ENCODE results near the gene RAB1B.
"Not testable (repeated sequence)": the region's sequence is repeated elsewhere in the genome, so short reads cannot be mapped to it uniquely, and the experiment has no call there.

Gene RAB1B

DNA sequence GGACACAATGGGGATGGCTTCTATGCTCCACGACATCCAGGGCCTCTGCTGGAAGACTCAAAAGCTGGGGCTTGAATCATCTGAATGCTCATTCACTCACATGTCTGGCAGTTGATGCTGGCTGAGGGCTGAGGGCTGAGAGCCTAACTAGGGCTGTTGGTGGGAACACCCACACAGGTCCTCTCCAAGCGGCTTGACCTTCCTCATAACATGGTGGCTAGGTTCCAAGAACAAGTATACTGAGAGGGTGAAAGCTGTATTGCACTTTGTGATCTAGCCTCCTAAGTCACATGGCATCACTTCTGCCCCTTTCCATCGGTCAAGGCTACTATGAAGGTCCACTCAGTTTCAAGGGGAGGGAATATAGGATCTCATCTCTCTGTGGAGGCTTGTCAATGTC is 30.7 kb downstream of the RAB1B start:
- H3K9me3 Mint-ChIP-seq: no peaks in the 10 kb centered on the region
- H3K4me3 Mint-ChIP-seq: no peak overlapping the region
- H3K36me3 Mint-ChIP-seq (ENCODE audit: low read depth): no peaks in the 10 kb centered on the region
- no peak overlapping the region for H3K27ac Mint-ChIP-seq
- H3K4me1 Mint-ChIP-seq (ENCODE audit: low read depth): peaks cover 5% of the 10 kb centered on the region
- peaks cover 23% of the 10 kb centered on the region for H3K27me3 Mint-ChIP-seq
- intact Hi-C loops (cut with micrococcal nuclease): no loop called here

DNA sequence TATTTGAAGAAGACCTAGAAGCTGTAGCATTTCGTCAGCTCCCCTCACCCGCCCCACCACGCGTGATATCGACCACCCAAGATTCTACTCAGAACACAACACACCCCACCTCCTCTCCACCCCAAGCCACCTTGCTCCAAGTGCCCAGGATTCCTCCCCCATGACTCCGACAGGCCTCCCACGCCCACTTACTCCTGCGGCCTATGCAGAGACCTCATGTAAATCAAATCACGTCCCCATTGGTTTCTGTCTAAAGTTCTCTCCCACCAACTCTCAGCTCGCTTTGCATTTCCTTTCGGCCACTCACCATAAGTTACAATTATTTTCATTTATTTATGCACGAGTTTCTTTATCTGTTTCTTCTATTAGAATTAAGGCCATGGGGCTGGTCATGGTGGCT is 34.2 kb downstream of the RAB1B start:
- peaks cover 16% of the 10 kb centered on the region for H3K27me3 Mint-ChIP-seq
- H3K27ac Mint-ChIP-seq: no peak overlapping the region

DNA sequence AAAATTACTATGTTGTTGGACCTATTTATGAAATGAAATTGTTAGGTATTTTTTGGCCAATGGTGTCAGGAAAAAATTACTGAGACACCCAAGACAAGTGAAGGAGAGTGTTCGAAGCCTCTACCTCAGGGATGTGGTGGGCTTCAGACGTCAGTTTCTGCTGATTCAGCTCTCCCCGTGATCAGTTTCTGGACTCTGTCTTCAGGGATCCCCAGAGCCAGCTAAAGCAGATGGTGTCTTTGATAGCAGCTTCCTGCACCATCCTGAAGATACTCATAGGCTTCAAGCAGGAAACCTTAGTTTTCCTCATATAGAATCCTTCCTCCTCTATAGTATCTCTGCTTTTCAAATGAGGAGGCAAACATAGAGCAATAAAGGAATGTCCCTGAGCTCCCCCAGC is 41.0 kb downstream of the RAB1B start:
- H3K4me3 Mint-ChIP-seq: no peak overlapping the region
- peaks cover 30% of the 10 kb centered on the region for H3K27me3 Mint-ChIP-seq
- intact Hi-C loops (cut with micrococcal nuclease): no loop called here
- H3K36me3 Mint-ChIP-seq (ENCODE audit: low read depth): no peaks in the 10 kb centered on the region
- no peaks in the 10 kb centered on the region for H3K9me3 Mint-ChIP-seq
- H3K4me1 Mint-ChIP-seq (ENCODE audit: low read depth): peaks cover 21% of the 10 kb centered on the region
- no peak overlapping the region for H3K27ac Mint-ChIP-seq

More for the DNA sequence above, 34.2 kb downstream of the RAB1B start:
- Mint-ChIP-seq H3K9me3 (no peaks in the 10 kb centered on the region), H3K4me3 (no peak overlapping the region), H3K36me3 (ENCODE audit: low read depth) (no peaks in the 10 kb centered on the region), H3K4me1 (ENCODE audit: low read depth) (peaks cover 5% of the 10 kb centered on the region)
- intact Hi-C loops (cut with micrococcal nuclease): no loop called here

DNA sequence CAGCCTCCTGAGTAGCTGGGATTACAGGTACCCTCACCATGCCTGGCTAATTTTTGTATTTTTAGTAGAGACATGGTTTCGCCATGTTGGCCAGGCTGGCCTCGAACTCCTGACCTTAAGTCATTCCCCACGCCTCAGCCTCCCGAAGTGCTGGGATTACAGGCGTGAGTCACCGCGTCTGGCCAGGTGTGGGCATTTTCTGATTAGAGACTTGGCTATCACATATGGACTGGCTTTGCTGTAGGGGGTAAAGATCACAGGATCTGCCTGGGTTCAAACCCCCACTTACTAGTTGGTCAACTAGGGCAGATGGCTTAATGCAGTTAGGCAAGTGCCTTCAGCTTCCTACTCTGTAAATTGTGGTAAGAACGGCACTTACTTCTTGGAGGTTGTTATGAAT is 41.9 kb downstream of the RAB1B start:
- Mint-ChIP-seq H3K36me3 (ENCODE audit: low read depth) (no peaks in the 10 kb centered on the region), H3K4me1 (ENCODE audit: low read depth) (peaks cover 25% of the 10 kb centered on the region), H3K27ac (no peak overlapping the region), H3K9me3 (no peaks in the 10 kb centered on the region), H3K4me3 (no peak overlapping the region), H3K27me3 (peaks cover 33% of the 10 kb centered on the region)
- intact Hi-C loops (cut with micrococcal nuclease): loop anchor here (2.0 kb wide), 1 partner anchor 78 kb away; no protein-coding TSS in a partner anchor

DNA sequence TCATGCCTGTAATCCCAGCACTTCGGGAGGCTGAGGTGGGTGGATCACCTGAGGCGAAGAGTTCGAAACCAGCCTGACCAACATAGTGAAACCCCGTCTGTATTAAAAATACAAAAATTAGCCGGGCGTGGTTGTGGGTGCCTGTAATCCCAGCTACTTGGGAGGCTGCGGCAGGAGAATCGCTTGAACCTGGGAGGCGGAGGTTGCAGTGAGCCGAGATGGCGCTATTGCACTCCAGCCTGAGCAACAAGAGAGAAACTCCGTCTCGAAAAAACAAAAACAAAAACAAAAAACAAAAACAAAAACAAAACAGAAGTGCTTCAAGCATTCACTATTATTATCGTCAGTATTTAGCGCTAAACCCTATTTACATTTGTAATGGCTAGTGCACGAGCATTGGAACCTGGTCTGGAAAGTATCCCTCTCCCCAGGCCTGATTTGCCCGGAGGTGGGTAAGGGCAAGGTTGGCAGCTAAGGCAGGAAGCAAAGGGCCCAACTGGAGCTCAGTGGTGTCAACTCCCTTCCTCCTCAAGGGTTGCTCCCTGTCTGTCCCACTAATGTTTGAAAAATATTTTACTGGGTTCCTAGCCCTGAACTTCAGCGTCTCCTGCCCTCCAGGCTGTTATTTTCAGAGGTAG is 42.5 kb downstream of the RAB1B start:
- H3K4me3 Mint-ChIP-seq; H3K36me3 Mint-ChIP-seq (ENCODE audit: low read depth); H3K27ac Mint-ChIP-seq; H3K9me3 Mint-ChIP-seq: not testable (repeated sequence)
- H3K27me3 Mint-ChIP-seq: peaks cover 38% of the 10 kb centered on the region
- peaks cover 26% of the 10 kb centered on the region for H3K4me1 Mint-ChIP-seq (ENCODE audit: low read depth)
- intact Hi-C loops (cut with micrococcal nuclease): loop anchor here (1.0 to 2.0 kb wide), 2 partner anchors 17 to 78 kb away; no protein-coding TSS in a partner anchor

DNA sequence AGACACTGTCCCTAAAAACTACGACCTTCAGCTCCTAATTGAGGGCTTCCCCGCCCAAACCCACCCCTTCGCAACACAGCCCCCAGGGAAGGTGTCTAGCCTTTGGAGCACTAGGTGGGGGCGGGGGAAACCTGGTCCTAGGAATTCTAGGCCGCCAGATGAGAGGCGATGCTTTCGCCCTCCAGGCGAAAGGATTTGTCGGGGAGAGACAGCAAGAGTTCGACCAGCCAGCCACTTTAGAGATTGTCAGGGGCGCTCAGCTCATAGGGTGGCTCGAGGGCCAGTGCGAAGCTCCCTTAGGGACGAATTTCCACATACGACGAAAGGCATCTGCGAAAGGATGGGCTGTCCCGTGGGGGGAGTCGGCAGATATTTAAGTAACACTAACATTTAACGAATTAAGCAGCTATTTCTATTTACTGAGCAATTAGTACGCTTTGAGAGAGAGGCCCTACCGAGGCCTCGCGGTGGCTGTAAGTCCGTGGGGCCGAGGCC is 43.1 kb downstream of the RAB1B start:
- peaks cover 26% of the 10 kb centered on the region for H3K4me1 Mint-ChIP-seq (ENCODE audit: low read depth)
- intact Hi-C loops (cut with micrococcal nuclease): loop anchor here (1.0 to 2.0 kb wide), 2 partner anchors 17 to 77 kb away; no protein-coding TSS in a partner anchor
- no peaks in the 10 kb centered on the region for H3K36me3 Mint-ChIP-seq (ENCODE audit: low read depth)
- peak overlapping the region; percentile 88 for H3K4me3 Mint-ChIP-seq
- peaks cover 38% of the 10 kb centered on the region for H3K27me3 Mint-ChIP-seq
- H3K27ac Mint-ChIP-seq: peak overlapping the region; percentile 89
- no peaks in the 10 kb centered on the region for H3K9me3 Mint-ChIP-seq

DNA sequence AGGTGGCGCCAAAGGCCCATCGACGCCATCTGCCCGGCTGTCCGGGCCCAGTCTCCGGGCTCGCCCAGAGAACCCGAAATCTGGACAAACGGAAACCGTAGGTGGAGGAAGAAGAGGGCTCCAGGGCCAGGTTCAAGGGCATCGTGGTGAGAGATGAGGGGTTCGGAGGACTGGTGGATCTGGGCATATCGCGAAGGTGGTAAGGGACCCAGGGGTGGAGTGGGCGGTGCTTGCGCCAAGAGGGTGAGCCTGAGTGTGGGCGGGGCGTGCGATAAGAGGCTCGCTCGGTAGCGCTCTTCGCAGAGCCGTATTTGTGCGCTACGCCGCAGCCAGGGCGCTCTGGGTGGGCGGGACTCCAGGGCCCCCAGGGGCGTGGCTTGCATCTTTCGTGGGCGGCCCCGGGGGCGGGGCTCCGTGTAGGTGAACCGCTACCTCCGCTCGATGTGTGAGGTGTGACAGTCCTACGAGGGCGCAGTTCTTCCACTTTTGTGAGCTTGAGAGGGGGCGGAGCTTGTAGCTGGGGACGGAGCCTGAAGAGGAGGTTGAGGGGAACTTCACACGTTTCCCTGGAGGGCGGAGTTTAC is 43.6 kb downstream of the RAB1B start:
- H3K4me3 Mint-ChIP-seq: peak overlapping the region; percentile 88
- H3K4me1 Mint-ChIP-seq (ENCODE audit: low read depth): peaks cover 27% of the 10 kb centered on the region
- intact Hi-C loops (cut with micrococcal nuclease): loop anchor here (1.0 to 2.0 kb wide), 2 partner anchors 16 to 77 kb away; no protein-coding TSS in a partner anchor
- H3K9me3 Mint-ChIP-seq: no peaks in the 10 kb centered on the region
- peak overlapping the region; percentile 89 for H3K27ac Mint-ChIP-seq
- H3K36me3 Mint-ChIP-seq (ENCODE audit: low read depth): no peaks in the 10 kb centered on the region
- H3K27me3 Mint-ChIP-seq: peaks cover 38% of the 10 kb centered on the region

DNA sequence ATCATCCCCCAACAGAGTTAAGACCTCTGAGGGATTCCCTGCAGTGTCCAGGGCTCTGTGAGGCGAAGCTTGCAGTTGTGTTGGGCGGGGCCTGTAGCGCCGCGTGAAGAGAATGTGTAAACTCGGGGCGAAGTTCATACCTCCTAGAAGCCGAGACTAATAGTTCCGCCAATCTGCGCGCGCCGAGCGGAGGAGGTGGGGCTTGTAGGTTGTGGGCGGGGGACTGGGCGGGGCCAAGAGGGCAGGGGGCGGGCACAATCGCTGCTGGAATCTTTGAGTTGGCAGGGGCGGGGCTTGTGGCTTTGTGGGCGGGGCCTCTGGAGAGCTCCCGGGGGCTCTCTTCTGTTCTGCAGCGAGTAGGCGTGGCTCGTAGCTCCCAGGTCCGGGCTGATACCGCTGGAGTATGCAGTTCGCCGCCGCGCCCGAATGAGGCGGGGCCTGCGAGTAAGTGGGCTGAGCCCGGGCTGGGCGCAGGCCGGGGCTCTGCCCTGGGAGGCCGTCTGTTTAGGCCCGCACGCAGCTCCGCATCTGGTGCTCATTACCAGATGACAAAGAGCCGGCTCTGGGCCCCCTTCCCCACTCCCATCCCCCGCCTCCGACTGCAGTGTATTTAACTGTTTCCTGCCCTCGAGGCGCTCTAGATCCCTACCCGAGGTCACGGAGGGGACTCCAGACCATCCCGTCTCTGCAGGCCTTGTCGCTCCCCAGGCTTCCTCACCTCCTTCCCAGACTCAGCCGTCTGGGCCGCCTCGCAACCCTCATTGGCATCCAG is 44.3 kb downstream of the RAB1B start:
- H3K36me3 Mint-ChIP-seq (ENCODE audit: low read depth): no peaks in the 10 kb centered on the region
- H3K4me1 Mint-ChIP-seq (ENCODE audit: low read depth): peaks cover 34% of the 10 kb centered on the region
- H3K9me3 Mint-ChIP-seq: no peaks in the 10 kb centered on the region
- intact Hi-C loops (cut with micrococcal nuclease): no loop called here
- peaks cover 38% of the 10 kb centered on the region for H3K27me3 Mint-ChIP-seq
- peak overlapping the region; percentile 89 for H3K27ac Mint-ChIP-seq
- H3K4me3 Mint-ChIP-seq: peak overlapping the region; percentile 88

DNA sequence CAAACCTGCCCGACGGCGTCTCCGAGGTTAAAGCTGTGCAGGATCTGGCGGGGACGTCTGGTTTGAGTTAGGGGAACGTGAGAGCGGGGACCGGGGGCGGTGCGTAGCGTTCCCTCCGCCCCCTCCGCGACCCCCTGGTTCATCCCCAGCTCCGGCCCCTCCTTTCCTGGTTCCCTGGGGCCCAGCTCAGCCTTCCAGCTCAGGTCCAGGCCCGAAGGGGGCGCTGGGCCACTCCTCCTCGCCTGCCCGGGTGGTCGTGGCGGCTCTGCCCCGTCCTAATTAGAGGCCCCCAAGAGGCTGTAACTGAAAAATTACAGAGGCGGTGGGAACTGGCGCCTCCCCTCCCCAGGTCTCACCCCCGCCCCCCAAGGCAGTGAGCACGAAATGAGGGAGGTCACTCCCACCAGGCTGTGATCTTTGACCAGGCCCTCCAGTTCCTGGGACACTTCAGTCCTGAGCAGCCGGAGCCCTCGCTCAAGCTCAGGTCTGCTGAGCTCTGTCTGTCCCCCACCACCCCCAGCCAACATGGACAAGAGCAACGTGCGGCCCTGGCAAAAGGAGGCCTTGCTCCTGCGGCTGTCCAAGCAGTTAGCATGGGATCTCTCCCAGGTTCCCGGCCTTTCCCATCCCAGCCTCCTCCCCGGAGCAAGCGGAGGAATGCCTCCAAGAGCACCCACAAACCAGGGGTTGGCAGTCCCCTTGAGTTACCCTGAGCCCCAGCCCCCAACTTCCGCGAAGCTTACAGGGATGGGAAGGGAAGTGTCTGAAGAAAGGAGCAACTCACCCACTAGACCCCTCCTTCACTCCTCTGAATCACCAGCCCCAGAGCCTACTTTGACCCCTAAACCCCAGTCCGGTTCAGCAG is 45.1 kb downstream of the RAB1B start:
- Mint-ChIP-seq H3K4me1 (ENCODE audit: low read depth) (peaks cover 42% of the 10 kb centered on the region), H3K27ac (peak overlapping the region; percentile 89), H3K4me3 (peak overlapping the region; percentile 88), H3K27me3 (peaks cover 38% of the 10 kb centered on the region), H3K36me3 (ENCODE audit: low read depth) (no peaks in the 10 kb centered on the region), H3K9me3 (no peaks in the 10 kb centered on the region)
- intact Hi-C loops (cut with micrococcal nuclease): no loop called here

DNA sequence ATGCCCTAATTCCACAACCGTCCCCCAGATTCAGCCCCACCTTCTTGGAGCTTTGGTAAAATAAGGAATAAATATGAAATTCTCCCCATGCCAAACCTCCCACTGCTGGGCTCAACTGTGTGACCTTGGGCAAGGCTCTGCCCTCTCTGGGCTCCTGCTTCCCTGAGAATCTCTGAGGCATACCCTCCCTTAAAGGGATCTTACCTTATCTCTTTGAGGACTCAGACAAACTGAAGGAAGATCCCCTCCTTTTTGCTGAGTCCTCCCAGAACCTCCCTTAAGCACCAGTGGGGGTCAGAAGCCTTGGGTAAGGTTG is 45.7 kb downstream of the RAB1B start:
- Mint-ChIP-seq H3K36me3 (ENCODE audit: low read depth) (no peaks in the 10 kb centered on the region), H3K4me1 (ENCODE audit: low read depth) (peaks cover 48% of the 10 kb centered on the region), H3K9me3 (no peaks in the 10 kb centered on the region), H3K27me3 (peaks cover 34% of the 10 kb centered on the region), H3K27ac (peak overlapping the region; percentile 89), H3K4me3 (no peak overlapping the region)
- intact Hi-C loops (cut with micrococcal nuclease): no loop called here

DNA sequence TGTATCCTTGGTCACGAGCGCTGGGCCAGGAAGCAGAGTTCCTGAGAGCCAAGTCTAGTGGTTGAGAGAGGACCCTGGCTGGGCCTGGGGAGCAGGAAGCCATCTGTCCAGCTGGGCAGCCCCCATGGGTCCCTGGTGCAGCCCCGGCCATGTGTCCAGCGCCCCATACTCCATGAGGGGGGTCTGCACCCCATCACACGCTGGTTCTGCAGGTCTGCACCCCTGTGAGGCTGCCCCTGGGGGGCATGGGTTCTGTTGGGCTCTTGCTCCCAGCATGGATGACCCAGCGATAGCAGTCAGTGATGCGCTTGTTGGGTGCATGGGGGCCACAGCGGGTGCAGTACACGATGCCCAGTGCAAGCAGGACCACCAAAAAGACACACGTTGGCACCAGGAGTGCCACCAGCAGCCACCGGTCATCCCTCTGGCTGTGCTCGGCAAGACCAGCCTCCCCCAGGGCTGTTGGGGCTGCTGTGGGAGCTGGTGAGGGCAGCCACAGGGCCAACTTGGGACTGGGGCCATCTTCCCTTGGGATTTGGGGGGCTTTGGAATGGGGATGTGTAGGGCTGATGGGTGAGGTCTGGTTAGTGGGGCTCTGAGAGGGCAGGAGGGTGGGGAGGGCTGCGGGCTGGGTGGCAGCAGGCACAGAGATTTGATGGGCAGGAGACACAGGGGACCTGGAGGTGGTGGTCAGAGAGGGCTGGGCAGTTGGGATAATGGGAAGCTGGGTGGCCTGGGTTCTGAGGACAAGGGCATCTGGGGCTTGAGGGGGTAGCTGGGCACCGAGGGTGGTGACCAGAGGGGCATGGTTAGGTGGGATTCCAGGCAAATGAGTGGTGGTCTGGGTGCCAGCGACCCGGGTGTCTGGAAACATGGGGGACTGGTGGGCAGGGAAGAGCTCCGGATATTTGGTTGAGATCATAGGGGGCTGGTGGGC is 46.4 kb downstream of the RAB1B start:
- H3K27ac Mint-ChIP-seq: peak overlapping the region; percentile 89
- H3K4me3 Mint-ChIP-seq: no peak overlapping the region
- intact Hi-C loops (cut with micrococcal nuclease): no loop called here
- no peaks in the 10 kb centered on the region for H3K36me3 Mint-ChIP-seq (ENCODE audit: low read depth)
- peaks cover 30% of the 10 kb centered on the region for H3K27me3 Mint-ChIP-seq
- H3K9me3 Mint-ChIP-seq: no peaks in the 10 kb centered on the region
- peaks cover 52% of the 10 kb centered on the region for H3K4me1 Mint-ChIP-seq (ENCODE audit: low read depth)

DNA sequence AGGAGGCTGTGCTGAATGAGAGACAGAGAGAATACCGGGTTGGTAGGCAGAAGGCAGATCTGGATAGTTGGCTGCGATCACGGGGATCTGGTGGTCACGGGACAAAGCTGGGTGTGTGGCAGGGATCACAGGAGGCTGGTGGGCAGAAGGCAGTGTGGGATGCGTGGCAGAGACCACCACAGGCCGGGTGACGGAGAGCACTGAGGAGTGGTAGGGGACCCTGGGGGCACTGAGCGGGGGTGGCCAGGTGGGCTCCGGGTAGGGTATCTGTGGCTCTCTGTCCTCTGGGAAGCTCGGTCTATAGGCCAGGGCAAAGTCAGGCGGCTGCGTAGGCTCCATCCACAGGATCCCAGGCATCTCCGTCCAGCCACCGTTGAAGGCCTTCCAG is 47.1 kb downstream of the RAB1B start:
- H3K36me3 Mint-ChIP-seq (ENCODE audit: low read depth): no peaks in the 10 kb centered on the region
- intact Hi-C loops (cut with micrococcal nuclease): no loop called here
- peaks cover 27% of the 10 kb centered on the region for H3K27me3 Mint-ChIP-seq
- H3K27ac Mint-ChIP-seq: peak overlapping the region; percentile 67
- no peaks in the 10 kb centered on the region for H3K9me3 Mint-ChIP-seq
- H3K4me3 Mint-ChIP-seq: no peak overlapping the region
- H3K4me1 Mint-ChIP-seq (ENCODE audit: low read depth): peaks cover 52% of the 10 kb centered on the region
